ENCODE measurements around the gene KIZ.
A peak's percentile ranks its signal among the peaks of the same experiment; 100 is the strongest.
"Not testable (repeated sequence)": the region's sequence is repeated elsewhere in the genome, so short reads cannot be mapped to it uniquely, and the experiment has no call there.

The KIZ gene

GRCh38 chr20:21230686-21231085, 104.8 kb downstream of the KIZ start:
- DNase-seq (ENCODE audit: low read depth): no peak

GRCh38 chr20:21232546-21233280, 106.8 kb downstream of the KIZ start:
- no peak for DNase-seq (ENCODE audit: low read depth)

GRCh38 chr20:21234324-21234723, 108.4 kb downstream of the KIZ start:
- no peak for DNase-seq (ENCODE audit: low read depth)

GRCh38 chr20:21234806-21235483, 109.1 kb downstream of the KIZ start:
- DNase-seq (ENCODE audit: low read depth): no peak

GRCh38 chr20:21235484-21236445, 109.9 kb downstream of the KIZ start:
- DNase-seq (ENCODE audit: low read depth): peak; percentile 42

GRCh38 chr20:21237956-21238799, 112.3 kb downstream of the KIZ start:
- no peak for DNase-seq (ENCODE audit: low read depth)

GRCh38 chr20:21238818-21239536, 113.1 kb downstream of the KIZ start:
- DNase-seq (ENCODE audit: low read depth): no peak

GRCh38 chr20:21240394-21240793, 114.5 kb downstream of the KIZ start:
- DNase-seq (ENCODE audit: low read depth): no peak

GRCh38 chr20:21241406-21241805, 115.5 kb downstream of the KIZ start:
- DNase-seq (ENCODE audit: low read depth): no peak

GRCh38 chr20:21243811-21244210, 117.9 kb downstream of the KIZ start:
- DNase-seq (ENCODE audit: low read depth): no peak

GRCh38 chr20:21244808-21245207, 118.9 kb downstream of the KIZ start:
- DNase-seq (ENCODE audit: low read depth): no peak

- no peak for DNase-seq (ENCODE audit: low read depth)
Observed at GRCh38 chr20:21246161-21246560, 120.3 kb downstream of the KIZ start.

- DNase-seq (ENCODE audit: low read depth): not testable (repeated sequence)
Observed at GRCh38 chr20:21247603-21248095, 121.8 kb downstream of the KIZ start.

GRCh38 chr20:21251278-21251677, 125.4 kb downstream of the KIZ start:
- DNase-seq (ENCODE audit: low read depth): no peak

GRCh38 chr20:21257192-21257591, 131.3 kb downstream of the KIZ start:
- no peak for DNase-seq (ENCODE audit: low read depth)

GRCh38 chr20:21258411-21258810, 132.5 kb downstream of the KIZ start:
- DNase-seq (ENCODE audit: low read depth): no peak

GRCh38 chr20:21259346-21259745, 133.5 kb downstream of the KIZ start:
- DNase-seq (ENCODE audit: low read depth): no peak

- DNase-seq (ENCODE audit: low read depth): no peak
Observed at GRCh38 chr20:21262812-21263211, 136.9 kb downstream of the KIZ start.

- no peak for DNase-seq (ENCODE audit: low read depth)
Observed at GRCh38 chr20:21265261-21266190, 139.6 kb downstream of the KIZ start.

- DNase-seq (ENCODE audit: low read depth): no peak
Observed at GRCh38 chr20:21266191-21266536, 140.3 kb downstream of the KIZ start.

Measured in stimulated activated CD8-positive, alpha-beta memory T cell treated with anti-CD3 and anti-CD28 coated beads, Interleukin-15, amount 100 ng/mL, for 24 hours (primary cell).